Amniotic stem cell (primary cell): ENCODE results near the gene PYGO2.
A peak's percentile ranks its signal among the peaks of the same experiment; 100 is the strongest.
"Not testable (repeated sequence)": the region's sequence is repeated elsewhere in the genome, so short reads cannot be mapped to it uniquely, and the experiment has no call there.

ENCODE experiments used
- DNase-seq: peaks from one replicate; lab custom pipeline; 2025; lab: John Stamatoyannopoulos, UW

Gene PYGO2

GRCh38 chr1:154999571-155000410 is 38.2 kb upstream of the PYGO2 start:
- DNase-seq: no peak

GRCh38 chr1:154998818-154999570 is 37.4 kb upstream of the PYGO2 start:
- peak; percentile 21 for DNase-seq

GRCh38 chr1:154998201-154998780 is 36.7 kb upstream of the PYGO2 start:
- DNase-seq: no peak

- DNase-seq: no peak
These were observed 35.6 kb upstream of the PYGO2 start for GRCh38 chr1:154996966-154997701.

- DNase-seq: peak; percentile 56
These were observed 33.9 kb upstream of the PYGO2 start for GRCh38 chr1:154995301-154995983.

- no peak for DNase-seq
These were observed 33.0 kb upstream of the PYGO2 start for GRCh38 chr1:154994591-154994990.

- DNase-seq: no peak
These were observed 32.6 kb upstream of the PYGO2 start for GRCh38 chr1:154994269-154994587.

- DNase-seq: no peak
These were observed 32.1 kb upstream of the PYGO2 start, which contains the start of gene LENEP for GRCh38 chr1:154993572-154994268. TSS of gene LENEP (plus strand) at chr1:154993586. CDS start at chr1:154993608, 22 bp downstream.

GRCh38 chr1:154992721-154993571 is 31.4 kb upstream of the PYGO2 start:
- DNase-seq: no peak

- no peak for DNase-seq
These were observed 28.7 kb upstream of the PYGO2 start for GRCh38 chr1:154990276-154990675.

- no peak for DNase-seq
These were observed 27.7 kb upstream of the PYGO2 start for GRCh38 chr1:154989195-154989860.

- DNase-seq: no peak
These were observed 26.7 kb upstream of the PYGO2 start for GRCh38 chr1:154988058-154988954.

- no peak for DNase-seq
These were observed 25.7 kb upstream of the PYGO2 start for GRCh38 chr1:154987326-154987725.

- DNase-seq: not testable (repeated sequence)
These were observed 25.2 kb upstream of the PYGO2 start for GRCh38 chr1:154986736-154987135.

GRCh38 chr1:154983776-154984466 is 22.3 kb upstream of the PYGO2 start:
- DNase-seq: no peak

GRCh38 chr1:154982897-154983648 is 21.5 kb upstream of the PYGO2 start, which contains the start of gene FLAD1:
TSS of gene FLAD1 (plus strand) at chr1:154983344. CDS start at chr1:154983695, 351 bp downstream.
- DNase-seq: peak; percentile 98

GRCh38 chr1:154982341-154982740 is 20.8 kb upstream of the PYGO2 start:
- no peak for DNase-seq
